Suprapubic skin (tissue), 4 donors: ENCODE measurements around the gene MUC2. TPM values are rescaled to one million over a fixed set of nuclear protein-coding genes. Genes with fewer than 3 reads are reported as not detected.
A peak's percentile ranks its signal among the peaks of the same experiment; 100 is the strongest.

ENCODE experiments used
- DNase-seq, 2 donors: peaks; one replicate each; pipeline ENCODE4 v3.0.0-alpha.2; 2019; ENCODE audit warnings: low spot score in 2 of 2
- H3K27ac ChIP-seq: fragments of 200-600 bp; sonication (generic); one replicate; pipeline ENCODE4 v1.5.1; 2019
- H3K27me3 ChIP-seq: fragments of 200-600 bp; sonication (generic); one replicate; pipeline ENCODE4 v1.5.1; 2019
- H3K36me3 ChIP-seq: fragments of 200-600 bp; sonication (generic); one replicate; pipeline ENCODE4 v1.5.1; 2019
- H3K4me1 ChIP-seq: fragments of 200-600 bp; sonication (generic); one replicate; pipeline ENCODE4 v1.5.1; 2019
- H3K4me3 ChIP-seq: fragments of 200-600 bp; sonication (generic); one replicate; pipeline ENCODE4 v1.5.1; 2019; ENCODE audit warnings: mild to moderate bottlenecking
- H3K9me3 ChIP-seq: fragments of 200-600 bp; sonication (generic); one replicate; pipeline ENCODE4 v1.5.1; 2019
- EP300 ChIP-seq: sonication (generic); formaldehyde crosslinking; IDR thresholded peaks from one replicate; pipeline ENCODE4 v1.6.1; 2017; ENCODE audit warnings: antibody characterized with exemption
- POLR2A ChIP-seq, 2 donors: fragments of 450-650 bp; IDR thresholded peaks; one replicate each; pipeline ENCODE4 v1.6.1; 2017; ENCODE audit warnings: antibody characterized with exemption in 2 of 2, mild to moderate bottlenecking in 2 of 2, moderate library complexity in 2 of 2
- POLR2AphosphoS5 ChIP-seq, 3 donors: sonication (generic); formaldehyde crosslinking; IDR thresholded peaks; one replicate each; pipeline ENCODE4 v1.6.1; 2017; ENCODE audit warnings: antibody characterized with exemption in 3 of 3
- WGBS: methylation state at CpG from one replicate; pipeline ENCODE4 v1.1.5; 2018; 5-methylcytosine and 5-hydroxymethylcytosine counted together
- total RNA-seq, 4 donors: library from RNA; depleted of rRNA; stranded (reverse); fragments of >200 nt; gene quantifications; one replicate each; pipeline ENCODE4 v1.1.0, GENCODE V29; 2016
- TF ChIP-seq, protein P1 (sequence below), 2 donors: fragments of 200-600 bp in 1 of 2; fragments of 450-650 bp in 1 of 2; sonication (generic) in 1 of 2; IDR thresholded peaks; one replicate each; pipeline ENCODE4 v1.5.1; 2016 to 2019; ENCODE audit warnings: antibody characterized with exemption in 2 of 2, mild to moderate bottlenecking in 1 of 2, moderate library complexity in 1 of 2

MUC2 gene
- total RNA-seq, 4 donors from 2014 or later, result 0.05 to 0.17 (median 0.12) TPM

DNA sequence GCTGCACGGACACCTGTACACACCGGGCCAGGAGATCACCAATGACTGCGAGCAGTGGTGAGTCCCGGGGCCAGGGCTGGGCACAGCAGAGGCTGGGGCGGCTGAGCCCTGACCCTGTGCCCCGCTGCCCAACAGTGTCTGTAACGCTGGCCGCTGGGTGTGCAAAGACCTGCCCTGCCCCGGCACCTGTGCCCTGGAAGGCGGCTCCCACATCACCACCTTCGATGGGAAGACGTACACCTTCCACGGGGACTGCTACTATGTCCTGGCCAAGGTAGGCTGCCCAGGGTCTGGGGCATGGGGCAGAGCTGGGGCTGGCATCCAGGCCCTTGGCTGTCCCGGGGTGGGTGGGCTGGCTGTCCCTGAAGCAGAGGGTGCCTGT lies 7.7 kb downstream of the MUC2 start:
- Histone ChIP-seq H3K27me3 (peaks cover 43% of the 10 kb centered on the region), H3K4me3 (no peak overlapping the region), H3K36me3 (no peaks in the 10 kb centered on the region), H3K9me3 (no peaks in the 10 kb centered on the region), H3K27ac (no peak overlapping the region), H3K4me1 (no peaks in the 10 kb centered on the region)
- peak in 1 of 2 donors; percentile 55 for DNase-seq
- TF ChIP-seq POLR2A (IDR thresholded peaks at IDR 0.05), result no peak
- no peak for TF ChIP-seq POLR2AphosphoS5 (IDR thresholded peaks at IDR 0.05)
- TF ChIP-seq EP300, result no peak
- TF ChIP-seq, protein P1, sequence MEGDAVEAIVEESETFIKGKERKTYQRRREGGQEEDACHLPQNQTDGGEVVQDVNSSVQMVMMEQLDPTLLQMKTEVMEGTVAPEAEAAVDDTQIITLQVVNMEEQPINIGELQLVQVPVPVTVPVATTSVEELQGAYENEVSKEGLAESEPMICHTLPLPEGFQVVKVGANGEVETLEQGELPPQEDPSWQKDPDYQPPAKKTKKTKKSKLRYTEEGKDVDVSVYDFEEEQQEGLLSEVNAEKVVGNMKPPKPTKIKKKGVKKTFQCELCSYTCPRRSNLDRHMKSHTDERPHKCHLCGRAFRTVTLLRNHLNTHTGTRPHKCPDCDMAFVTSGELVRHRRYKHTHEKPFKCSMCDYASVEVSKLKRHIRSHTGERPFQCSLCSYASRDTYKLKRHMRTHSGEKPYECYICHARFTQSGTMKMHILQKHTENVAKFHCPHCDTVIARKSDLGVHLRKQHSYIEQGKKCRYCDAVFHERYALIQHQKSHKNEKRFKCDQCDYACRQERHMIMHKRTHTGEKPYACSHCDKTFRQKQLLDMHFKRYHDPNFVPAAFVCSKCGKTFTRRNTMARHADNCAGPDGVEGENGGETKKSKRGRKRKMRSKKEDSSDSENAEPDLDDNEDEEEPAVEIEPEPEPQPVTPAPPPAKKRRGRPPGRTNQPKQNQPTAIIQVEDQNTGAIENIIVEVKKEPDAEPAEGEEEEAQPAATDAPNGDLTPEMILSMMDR (IDR thresholded peaks at IDR 0.05), result no peak
- WGBS, result 94% methylated on average over 8 of the region's 14 CpGs

DNA sequence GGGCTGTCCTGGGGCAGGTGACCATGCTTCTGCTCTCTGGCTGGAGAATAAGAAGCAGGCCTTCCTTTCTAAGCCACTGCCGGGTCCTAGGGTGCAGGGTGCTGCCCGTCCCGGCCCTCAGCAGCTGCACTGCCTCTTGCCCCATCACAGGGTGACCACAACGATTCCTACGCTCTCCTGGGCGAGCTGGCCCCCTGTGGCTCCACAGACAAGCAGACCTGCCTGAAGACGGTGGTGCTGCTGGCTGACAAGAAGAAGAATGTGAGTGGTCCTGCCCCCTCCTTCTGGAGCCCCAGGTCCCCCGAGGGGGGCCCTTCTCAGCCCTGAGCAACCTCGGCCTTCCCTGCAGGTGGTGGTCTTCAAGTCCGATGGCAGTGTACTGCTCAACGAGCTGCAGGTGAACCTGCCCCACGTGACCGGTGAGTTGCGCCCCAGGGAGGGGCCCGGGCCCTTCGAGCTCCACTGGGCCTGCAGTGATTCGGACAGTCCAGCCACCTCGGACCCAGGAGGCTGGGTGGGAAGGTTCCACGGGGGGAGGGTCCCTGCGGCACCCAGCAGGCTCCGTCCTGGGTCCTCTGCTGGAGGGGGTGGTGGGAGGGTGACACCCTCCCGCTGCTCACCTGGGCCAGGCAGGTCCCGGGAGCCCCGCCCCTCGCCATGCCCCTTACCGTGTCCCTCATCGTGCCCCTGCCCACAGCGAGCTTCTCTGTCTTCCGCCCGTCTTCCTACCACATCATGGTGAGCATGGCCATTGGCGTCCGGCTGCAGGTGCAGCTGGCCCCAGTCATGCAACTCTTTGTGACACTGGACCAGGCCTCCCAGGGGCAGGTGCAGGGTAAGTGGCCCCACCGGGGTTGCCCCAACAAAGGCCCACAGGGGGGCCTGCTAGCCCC lies 8.3 kb downstream of the MUC2 start:
- no peaks in the 10 kb centered on the region for H3K36me3 ChIP-seq
- DNase-seq, result peak; percentile 57 to 76
- H3K27ac ChIP-seq, result no peak overlapping the region
- TF ChIP-seq, protein P1 (IDR thresholded peaks at IDR 0.05), result no peak
- TF ChIP-seq POLR2A (IDR thresholded peaks at IDR 0.05), result no peak
- TF ChIP-seq EP300, result no peak
- no peak for TF ChIP-seq POLR2AphosphoS5 (IDR thresholded peaks at IDR 0.05)
- no peak overlapping the region for H3K4me3 ChIP-seq
- no peaks in the 10 kb centered on the region for H3K4me1 ChIP-seq
- peaks cover 43% of the 10 kb centered on the region for H3K27me3 ChIP-seq
- WGBS, result 76% methylated on average over 20 of the region's 33 CpGs
- H3K9me3 ChIP-seq, result no peaks in the 10 kb centered on the region

DNA sequence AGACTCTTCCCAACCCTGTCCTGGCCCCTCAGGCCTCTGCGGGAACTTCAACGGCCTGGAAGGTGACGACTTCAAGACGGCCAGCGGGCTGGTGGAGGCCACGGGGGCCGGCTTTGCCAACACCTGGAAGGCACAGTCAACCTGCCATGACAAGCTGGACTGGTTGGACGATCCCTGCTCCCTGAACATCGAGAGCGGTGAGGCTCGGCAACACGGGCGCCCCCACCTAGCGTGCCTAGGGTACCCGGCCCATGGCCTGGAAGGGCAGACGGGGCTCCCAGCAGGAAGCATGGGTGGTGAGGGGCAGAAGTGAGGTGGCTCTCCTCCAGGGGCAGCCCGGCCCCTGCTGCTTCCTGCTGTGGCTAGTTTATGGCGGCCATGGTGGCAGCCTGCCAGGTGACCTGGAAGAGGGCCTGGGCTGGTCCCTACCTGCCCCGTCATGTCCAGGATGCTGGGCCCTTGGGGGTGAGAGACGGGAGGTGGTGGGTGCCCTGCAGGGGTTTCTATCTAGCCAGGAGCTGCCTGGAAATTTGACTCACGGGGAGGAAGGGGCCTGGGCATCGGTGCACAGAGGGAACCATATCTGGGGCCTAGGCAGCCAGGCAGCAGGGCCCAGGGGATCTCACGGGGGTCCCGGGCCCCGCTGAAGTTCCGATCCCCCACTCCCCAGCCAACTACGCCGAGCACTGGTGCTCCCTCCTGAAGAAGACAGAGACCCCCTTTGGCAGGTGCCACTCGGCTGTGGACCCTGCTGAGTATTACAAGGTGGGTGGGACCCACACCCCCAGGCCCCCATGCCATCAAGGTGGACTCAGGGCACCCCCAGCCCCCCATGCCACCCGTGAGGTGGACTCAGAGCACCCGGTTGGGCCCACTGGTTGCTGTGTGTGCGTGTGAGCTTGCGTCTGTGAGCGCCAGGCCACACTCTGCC lies 9.2 kb downstream of the MUC2 start:
- Histone ChIP-seq H3K9me3 (no peaks in the 10 kb centered on the region), H3K4me1 (no peaks in the 10 kb centered on the region), H3K36me3 (no peaks in the 10 kb centered on the region), H3K27ac (no peak overlapping the region), H3K4me3 (no peak overlapping the region), H3K27me3 (peaks cover 43% of the 10 kb centered on the region)
- 58% methylated on average over 9 of the region's 34 CpGs for WGBS
- DNase-seq, result peak in 1 of 2 donors; percentile 56
- TF ChIP-seq, protein P1 (IDR thresholded peaks at IDR 0.05), result no peak
- no peak for TF ChIP-seq EP300
- TF ChIP-seq POLR2A (IDR thresholded peaks at IDR 0.05), result no peak
- no peak for TF ChIP-seq POLR2AphosphoS5 (IDR thresholded peaks at IDR 0.05)

DNA sequence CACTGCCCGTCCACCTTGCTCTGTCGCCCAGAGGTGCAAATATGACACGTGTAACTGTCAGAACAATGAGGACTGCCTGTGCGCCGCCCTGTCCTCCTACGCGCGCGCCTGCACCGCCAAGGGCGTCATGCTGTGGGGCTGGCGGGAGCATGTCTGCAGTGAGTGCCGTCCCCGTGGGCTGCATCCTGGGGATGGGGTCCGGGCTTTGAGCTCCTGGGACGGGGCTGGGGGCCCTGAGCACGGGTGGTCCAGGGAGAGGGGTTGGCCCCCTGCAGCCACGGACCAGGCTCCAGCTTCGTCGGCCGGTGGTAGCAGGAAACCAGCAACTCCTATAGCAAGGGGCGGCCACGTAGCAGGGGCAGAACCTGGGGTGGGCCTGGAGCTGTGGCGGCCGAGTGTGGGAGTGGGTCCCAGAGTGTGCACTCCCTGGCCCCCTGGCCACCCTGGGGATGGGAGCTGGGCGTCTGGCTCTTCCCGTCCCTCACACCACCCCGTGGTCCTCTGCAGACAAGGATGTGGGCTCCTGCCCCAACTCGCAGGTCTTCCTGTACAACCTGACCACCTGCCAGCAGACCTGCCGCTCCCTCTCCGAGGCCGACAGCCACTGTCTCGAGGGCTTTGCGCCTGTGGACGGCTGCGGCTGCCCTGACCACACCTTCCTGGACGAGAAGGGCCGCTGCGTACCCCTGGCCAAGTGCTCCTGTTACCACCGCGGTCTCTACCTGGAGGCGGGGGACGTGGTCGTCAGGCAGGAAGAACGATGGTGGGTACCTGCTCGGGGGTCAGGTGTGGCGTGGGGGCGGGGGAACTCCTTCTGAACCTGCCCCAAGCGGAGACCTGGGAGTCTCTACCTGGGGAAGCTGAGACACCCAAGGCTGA lies 10.1 kb downstream of the MUC2 start:
- no peaks in the 10 kb centered on the region for H3K36me3 ChIP-seq
- no peak overlapping the region for H3K4me3 ChIP-seq
- WGBS, result 58% methylated on average over 5 of the region's 49 CpGs
- H3K4me1 ChIP-seq, result no peaks in the 10 kb centered on the region
- H3K27me3 ChIP-seq, result peaks cover 43% of the 10 kb centered on the region
- no peak for TF ChIP-seq EP300
- no peak for TF ChIP-seq POLR2A (IDR thresholded peaks at IDR 0.05)
- TF ChIP-seq, protein P1 (IDR thresholded peaks at IDR 0.05), result no peak
- no peak for TF ChIP-seq POLR2AphosphoS5 (IDR thresholded peaks at IDR 0.05)
- DNase-seq, result peak in 1 of 2 donors; percentile 53
- no peak overlapping the region for H3K27ac ChIP-seq
- H3K9me3 ChIP-seq, result no peaks in the 10 kb centered on the region
